ENCODE results near the gene FAM222A.

Gene FAM222A

DNA sequence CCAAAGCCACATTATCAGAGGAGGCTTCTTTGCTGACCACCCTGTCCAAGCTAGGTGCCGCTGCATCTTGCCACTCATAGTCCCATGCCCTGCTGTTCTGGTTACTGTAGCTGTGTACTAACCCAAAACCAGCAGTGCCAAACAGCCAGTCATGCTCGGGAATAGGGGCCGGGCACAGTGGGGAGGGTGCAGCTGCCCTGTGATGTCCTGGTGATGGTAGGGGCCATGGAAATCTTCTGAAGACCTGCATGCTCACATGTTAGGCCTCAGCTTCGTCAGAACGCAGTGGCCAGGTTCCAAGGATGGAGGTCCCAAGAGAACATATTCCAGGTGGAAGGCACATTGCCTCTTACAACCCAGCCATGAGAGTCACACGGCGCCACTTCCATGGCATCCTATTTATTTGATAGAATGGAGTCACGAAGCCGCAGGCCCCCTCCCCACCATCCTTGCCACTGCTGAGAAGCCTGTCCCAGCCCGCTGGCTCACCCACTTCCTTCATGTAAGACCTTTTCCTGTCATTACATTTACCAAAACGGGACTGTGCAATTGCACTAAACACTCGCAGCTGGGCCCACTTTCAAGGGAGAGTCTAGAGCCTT, 48.5 kb downstream of the FAM222A start:
- Mint-ChIP-seq H3K36me3 (ENCODE audit: insufficient read depth) (no peaks in the 10 kb centered on the region), H3K9me3 (peaks cover under 1 to 4% of the 10 kb centered on the region in 2 donors), H3K27ac (peak overlapping the region in 1 of 2 donors; percentile 39), H3K27me3 (peaks cover 6 to 10% of the 10 kb centered on the region in 2 donors), H3K4me3 (no peak overlapping the region), H3K4me1 (ENCODE audit: low read depth in 2 of 2) (no peaks in the 10 kb centered on the region)
- ATAC-seq (replicated peaks) (no peak), DNase-seq (no peak)

DNA sequence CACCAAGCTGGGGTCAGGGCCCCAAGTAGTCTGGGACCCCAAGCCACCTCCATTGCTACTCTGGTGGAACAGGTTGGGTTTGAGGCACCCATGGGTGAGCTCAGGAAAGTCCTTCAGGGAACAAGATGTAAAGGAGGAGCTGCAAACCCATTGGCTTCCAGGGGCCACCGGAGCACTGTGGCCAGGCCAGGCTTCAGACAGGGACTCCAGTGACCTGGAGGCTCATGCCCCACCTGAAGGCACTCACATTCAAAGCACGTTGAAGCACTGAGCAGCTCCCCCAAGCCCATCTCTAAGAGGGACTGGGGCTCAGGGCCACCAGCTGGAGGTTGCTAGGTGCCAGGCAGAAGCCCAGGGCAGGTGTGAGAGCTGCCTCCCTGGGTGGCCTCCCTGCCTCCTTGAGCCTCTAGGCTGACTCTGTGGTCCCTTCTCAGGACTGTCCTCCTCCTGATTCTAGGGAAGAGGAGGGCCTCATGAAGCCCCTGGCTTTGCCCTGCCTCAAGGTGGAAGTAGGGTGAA, 49.1 kb downstream of the FAM222A start:
- H3K27me3 Mint-ChIP-seq: peaks cover under 1 to 5% of the 10 kb centered on the region in 2 donors
- no peaks in the 10 kb centered on the region for H3K36me3 Mint-ChIP-seq (ENCODE audit: insufficient read depth)
- no peaks in the 10 kb centered on the region for H3K4me1 Mint-ChIP-seq (ENCODE audit: low read depth in 2 of 2)
- ATAC-seq (replicated peaks) (no peak), DNase-seq (no peak)
- no peak overlapping the region for H3K4me3 Mint-ChIP-seq
- peak overlapping the region in 1 of 2 donors; percentile 39 for H3K27ac Mint-ChIP-seq
- H3K9me3 Mint-ChIP-seq: no peaks in the 10 kb centered on the region

DNA sequence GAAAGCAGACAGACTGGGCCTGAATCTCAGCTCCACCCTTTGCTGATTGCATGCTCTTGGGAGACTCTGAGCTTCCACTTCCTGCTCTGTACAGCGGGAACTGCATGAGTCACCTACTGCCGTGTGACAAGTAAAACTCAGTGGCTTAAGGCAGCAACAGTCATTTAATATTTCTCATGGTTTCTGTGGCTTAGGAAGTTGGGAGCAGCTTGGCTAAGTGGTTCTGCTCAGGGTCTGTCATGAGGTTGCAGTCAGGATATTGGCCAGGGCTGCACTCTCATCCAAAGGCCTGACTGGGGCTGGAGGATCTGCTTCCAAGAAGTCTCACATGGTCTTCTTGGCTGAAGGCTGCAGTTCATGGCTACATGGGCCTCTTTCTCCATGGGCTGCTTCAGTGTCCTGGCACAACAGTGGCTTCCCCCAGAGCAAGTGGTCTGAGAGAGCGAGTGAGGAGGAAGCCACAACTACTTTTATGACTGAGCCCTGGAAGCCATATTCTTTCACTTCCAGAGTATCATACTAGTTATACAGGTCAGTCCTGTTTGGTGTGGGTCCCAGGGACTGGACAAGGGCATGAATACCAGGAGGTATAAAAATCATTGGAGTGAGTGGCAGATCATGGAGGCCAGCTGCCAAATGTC, 49.7 kb downstream of the FAM222A start:
- H3K27ac Mint-ChIP-seq: no peak overlapping the region
- H3K27me3 Mint-ChIP-seq: no peaks in the 10 kb centered on the region
- H3K4me3 Mint-ChIP-seq: no peak overlapping the region
- H3K36me3 Mint-ChIP-seq (ENCODE audit: insufficient read depth): no peaks in the 10 kb centered on the region
- DNase-seq (no peak), ATAC-seq (replicated peaks) (peak; percentile 17)
- no peaks in the 10 kb centered on the region for H3K4me1 Mint-ChIP-seq (ENCODE audit: low read depth in 2 of 2)
- H3K9me3 Mint-ChIP-seq: no peaks in the 10 kb centered on the region

DNA sequence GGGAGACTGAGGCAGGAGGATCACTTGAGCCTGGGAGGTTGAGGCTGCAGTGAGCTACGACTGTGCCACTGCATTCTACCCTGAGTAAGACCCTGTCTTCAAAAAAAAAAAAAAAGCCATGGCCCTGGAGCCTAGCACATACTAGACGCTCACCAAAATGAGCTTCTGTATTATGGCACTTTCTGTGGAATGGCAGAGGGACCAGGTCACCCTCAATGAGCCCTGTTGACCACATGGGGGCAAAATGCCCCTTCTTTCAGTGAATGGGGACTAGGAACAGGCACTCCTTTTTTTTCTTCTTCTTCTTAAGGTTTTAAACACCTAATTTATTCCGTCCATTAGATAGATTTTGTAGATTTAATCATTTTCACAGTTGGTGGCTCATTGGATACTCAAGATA, 50.5 kb downstream of the FAM222A start:
- no peaks in the 10 kb centered on the region for H3K4me1 Mint-ChIP-seq (ENCODE audit: low read depth in 2 of 2)
- ATAC-seq (replicated peaks) (no peak), DNase-seq (no peak)
- H3K4me3 Mint-ChIP-seq: no peak overlapping the region
- no peaks in the 10 kb centered on the region for H3K36me3 Mint-ChIP-seq (ENCODE audit: insufficient read depth)
- no peak overlapping the region for H3K27ac Mint-ChIP-seq
- H3K27me3 Mint-ChIP-seq: no peaks in the 10 kb centered on the region
- no peaks in the 10 kb centered on the region for H3K9me3 Mint-ChIP-seq

DNA sequence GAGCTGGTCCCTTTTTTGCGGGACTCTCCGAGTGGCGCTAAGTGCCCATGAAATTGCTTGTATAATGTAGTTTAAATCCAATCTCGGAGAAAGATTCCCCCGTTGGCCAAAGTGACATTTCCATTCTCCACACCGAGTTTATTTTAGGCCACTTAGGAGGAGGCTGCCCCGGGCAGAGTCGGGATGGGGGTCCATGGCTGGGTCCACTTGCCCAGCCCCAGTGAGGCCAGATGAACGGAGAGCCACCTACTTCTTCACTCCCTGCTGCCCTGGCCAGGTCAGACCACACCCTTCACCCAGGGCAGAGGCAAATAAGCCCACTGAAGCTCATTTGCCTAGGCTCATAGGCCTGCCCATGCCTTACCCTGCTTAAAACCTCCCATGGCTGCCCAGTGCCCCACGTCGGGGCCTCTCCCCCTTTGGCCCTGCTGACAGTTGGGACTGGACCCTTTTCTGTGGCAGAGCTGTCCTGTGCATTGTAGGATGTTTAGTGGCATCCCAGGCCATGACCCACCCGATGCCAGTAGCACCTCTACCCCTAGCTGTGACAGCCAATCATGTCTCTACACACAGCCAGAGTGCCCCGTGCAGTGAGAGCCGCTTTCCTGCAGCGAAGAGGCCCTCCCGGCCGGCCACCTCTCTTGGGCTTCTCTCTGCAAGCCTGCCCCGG, 51.3 kb downstream of the FAM222A start:
- no peaks in the 10 kb centered on the region for H3K36me3 Mint-ChIP-seq (ENCODE audit: insufficient read depth)

DNA sequence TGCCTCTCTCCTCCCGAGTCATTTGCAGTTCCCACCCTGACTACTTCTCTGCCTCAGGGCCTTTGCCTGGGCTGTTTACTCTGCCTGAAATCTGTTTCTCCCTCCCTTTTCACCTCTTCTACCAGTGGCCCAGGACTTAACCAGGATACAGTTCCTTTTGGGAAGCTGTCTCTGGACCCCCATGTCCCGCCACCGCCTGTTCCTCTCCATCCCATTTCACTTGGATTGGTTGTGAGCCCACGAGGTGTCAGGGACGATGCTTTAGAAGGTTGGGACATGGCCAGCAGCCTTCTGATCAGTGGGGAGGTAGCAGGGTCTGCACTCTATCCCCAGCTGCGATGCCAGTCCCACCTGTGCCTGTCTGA, 51.8 kb downstream of the FAM222A start:
- no peak for ATAC-seq (replicated peaks)
- Mint-ChIP-seq H3K27ac (no peak overlapping the region), H3K4me1 (ENCODE audit: low read depth in 2 of 2) (no peaks in the 10 kb centered on the region), H3K9me3 (no peaks in the 10 kb centered on the region), H3K36me3 (ENCODE audit: insufficient read depth) (peaks cover 2% of the 10 kb centered on the region), H3K27me3 (no peaks in the 10 kb centered on the region), H3K4me3 (no peak overlapping the region)
- no peak for DNase-seq

More for the DNA sequence above, 51.3 kb downstream of the FAM222A start:
- no peaks in the 10 kb centered on the region for H3K9me3 Mint-ChIP-seq
- no peaks in the 10 kb centered on the region for H3K27me3 Mint-ChIP-seq
- H3K27ac Mint-ChIP-seq: no peak overlapping the region
- DNase-seq (no peak), ATAC-seq (replicated peaks) (no peak)
- no peak overlapping the region for H3K4me3 Mint-ChIP-seq
- no peaks in the 10 kb centered on the region for H3K4me1 Mint-ChIP-seq (ENCODE audit: low read depth in 2 of 2)

DNA sequence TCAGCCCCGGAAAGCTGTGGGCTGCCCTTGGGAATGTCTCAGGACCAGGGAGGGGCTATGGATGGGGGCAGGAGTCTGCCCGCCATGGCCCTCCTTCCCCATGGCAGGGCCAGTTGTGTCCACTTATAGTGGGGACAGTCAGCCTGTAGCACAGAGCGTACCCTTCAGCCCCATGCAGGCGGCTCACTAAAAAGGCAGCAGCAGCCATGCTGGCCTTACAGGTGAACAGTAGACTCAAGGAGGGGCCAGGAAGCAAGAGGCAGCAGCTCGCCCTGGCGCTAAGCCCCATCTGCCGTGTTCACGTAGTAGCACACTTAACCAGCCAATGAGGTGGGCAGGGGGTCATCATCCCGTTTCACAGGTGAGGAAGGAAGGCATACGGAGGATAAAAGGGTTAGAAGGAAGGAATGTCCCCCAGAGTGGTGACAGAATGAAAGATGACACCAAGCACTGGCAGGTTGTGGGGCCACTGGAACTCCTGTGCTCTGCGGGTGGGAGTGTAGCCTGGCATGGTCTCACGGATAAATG, 52.7 kb downstream of the FAM222A start:
- H3K36me3 Mint-ChIP-seq (ENCODE audit: insufficient read depth): peaks cover 3% of the 10 kb centered on the region
- H3K4me1 Mint-ChIP-seq (ENCODE audit: low read depth in 2 of 2): no peaks in the 10 kb centered on the region
- H3K4me3 Mint-ChIP-seq: no peak overlapping the region
- H3K9me3 Mint-ChIP-seq: no peaks in the 10 kb centered on the region
- no peak overlapping the region for H3K27ac Mint-ChIP-seq
- no peak for DNase-seq
- ATAC-seq (replicated peaks): no peak
- no peaks in the 10 kb centered on the region for H3K27me3 Mint-ChIP-seq

DNA sequence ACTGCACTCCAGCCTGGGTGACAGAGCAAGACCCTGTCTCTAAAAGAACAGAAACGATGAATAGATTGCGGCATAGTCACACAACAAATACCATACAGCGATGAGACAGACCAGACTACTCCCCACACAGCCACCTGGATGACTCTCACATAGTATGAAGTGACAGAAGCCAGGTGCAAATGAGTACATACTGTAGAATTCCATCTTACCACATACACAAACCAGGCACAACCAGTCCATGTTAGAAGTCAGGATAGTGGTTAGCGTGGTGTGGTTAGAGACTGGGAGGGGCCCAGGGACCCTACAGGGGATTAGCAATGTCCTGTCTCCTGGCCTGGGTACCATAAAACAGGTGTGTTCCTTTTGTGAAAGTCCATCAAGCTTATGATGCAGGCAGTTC, 53.8 kb downstream of the FAM222A start:
- no peaks in the 10 kb centered on the region for H3K27me3 Mint-ChIP-seq
- H3K4me3 Mint-ChIP-seq: no peak overlapping the region
- H3K4me1 Mint-ChIP-seq (ENCODE audit: low read depth in 2 of 2): no peaks in the 10 kb centered on the region
- no peak overlapping the region for H3K27ac Mint-ChIP-seq
- DNase-seq (no peak), ATAC-seq (replicated peaks) (no peak)
- peaks cover 3% of the 10 kb centered on the region for H3K36me3 Mint-ChIP-seq (ENCODE audit: insufficient read depth)
- H3K9me3 Mint-ChIP-seq: no peaks in the 10 kb centered on the region

DNA sequence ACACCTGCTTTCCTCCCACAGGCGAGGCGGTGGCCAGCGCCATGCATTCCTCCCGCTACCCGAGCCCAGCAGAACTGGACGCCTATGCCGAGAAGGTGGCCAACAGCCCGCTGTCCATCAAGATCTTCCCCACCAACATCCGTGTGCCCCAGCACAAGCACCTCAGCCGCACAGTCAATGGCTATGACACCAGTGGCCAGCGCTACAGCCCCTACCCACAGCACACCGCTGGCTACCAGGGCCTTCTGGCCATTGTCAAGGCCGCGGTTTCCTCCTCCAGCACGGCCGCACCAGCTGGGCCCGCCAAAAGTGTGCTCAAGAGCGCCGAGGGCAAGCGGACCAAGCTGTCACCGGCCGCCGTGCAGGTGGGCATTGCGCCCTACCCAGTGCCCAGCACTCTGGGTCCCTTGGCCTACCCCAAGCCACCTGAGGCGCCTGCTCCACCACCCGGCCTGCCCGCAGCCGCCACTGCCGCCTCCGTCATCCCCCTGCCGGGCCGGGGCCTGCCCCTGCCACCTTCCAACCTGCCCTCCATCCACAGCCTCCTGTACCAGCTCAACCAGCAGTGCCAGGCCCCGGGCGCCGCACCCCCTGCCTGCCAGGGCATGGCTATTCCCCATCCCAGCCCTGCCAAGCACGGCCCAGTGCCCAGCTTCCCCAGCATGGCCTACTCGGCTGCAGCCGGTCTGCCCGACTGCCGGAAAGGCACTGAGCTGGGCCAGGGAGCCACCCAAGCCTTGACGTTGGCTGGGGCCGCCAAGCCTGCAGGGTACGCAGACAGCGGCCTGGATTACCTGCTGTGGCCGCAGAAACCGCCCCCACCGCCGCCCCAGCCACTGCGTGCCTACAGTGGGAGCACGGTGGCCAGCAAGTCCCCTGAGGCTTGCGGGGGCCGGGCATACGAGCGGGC, 54.6 kb downstream of the FAM222A start:
- H3K4me1 Mint-ChIP-seq (ENCODE audit: low read depth in 2 of 2): peaks cover 0 to 2% of the 10 kb centered on the region in 2 donors
- no peak overlapping the region for H3K27ac Mint-ChIP-seq
- no peak overlapping the region for H3K4me3 Mint-ChIP-seq
- no peaks in the 10 kb centered on the region for H3K9me3 Mint-ChIP-seq
- DNase-seq (no peak), ATAC-seq (replicated peaks) (no peak)
- H3K36me3 Mint-ChIP-seq (ENCODE audit: insufficient read depth): peaks cover 3% of the 10 kb centered on the region
- H3K27me3 Mint-ChIP-seq: no peaks in the 10 kb centered on the region

DNA sequence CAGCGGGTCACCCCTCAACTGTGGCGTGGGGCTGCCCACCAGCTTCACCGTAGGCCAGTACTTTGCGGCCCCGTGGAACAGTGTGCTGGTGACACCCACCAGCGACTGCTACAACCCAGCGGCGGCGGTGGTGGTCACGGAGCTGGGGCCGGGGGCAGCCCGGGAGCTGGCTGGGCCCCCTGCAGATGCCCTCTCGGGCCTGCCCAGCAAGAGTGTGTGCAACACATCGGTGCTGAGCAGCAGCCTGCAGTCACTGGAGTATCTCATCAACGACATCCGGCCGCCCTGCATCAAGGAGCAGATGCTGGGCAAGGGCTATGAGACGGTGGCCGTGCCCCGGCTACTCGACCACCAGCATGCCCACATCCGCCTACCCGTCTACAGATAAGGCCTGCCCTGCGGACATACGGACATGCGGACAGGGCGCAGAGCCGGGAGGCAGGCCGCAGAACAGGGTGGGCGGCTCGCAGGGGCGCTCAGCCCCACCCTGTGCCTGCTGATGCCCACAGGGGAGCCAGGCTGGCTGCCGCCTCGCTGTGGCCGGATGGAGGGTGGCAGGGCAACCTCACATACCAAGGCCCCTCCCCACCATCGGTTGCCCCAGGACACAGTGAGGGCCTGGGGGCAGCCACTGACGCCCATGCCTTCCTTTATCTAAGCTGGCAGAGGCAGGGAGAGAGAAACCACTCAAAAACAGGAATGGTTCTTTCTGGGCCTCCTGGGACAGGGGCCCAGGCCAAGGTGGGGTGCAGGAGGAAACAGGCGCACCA, 55.5 kb downstream of the FAM222A start:
- ATAC-seq (replicated peaks): no peak
- Mint-ChIP-seq H3K27me3 (no peaks in the 10 kb centered on the region), H3K9me3 (no peaks in the 10 kb centered on the region), H3K4me1 (ENCODE audit: low read depth in 2 of 2) (peaks cover 0 to 5% of the 10 kb centered on the region in 2 donors), H3K4me3 (no peak overlapping the region), H3K27ac (no peak overlapping the region), H3K36me3 (ENCODE audit: insufficient read depth) (peaks cover 3% of the 10 kb centered on the region)
- no peak for DNase-seq

DNA sequence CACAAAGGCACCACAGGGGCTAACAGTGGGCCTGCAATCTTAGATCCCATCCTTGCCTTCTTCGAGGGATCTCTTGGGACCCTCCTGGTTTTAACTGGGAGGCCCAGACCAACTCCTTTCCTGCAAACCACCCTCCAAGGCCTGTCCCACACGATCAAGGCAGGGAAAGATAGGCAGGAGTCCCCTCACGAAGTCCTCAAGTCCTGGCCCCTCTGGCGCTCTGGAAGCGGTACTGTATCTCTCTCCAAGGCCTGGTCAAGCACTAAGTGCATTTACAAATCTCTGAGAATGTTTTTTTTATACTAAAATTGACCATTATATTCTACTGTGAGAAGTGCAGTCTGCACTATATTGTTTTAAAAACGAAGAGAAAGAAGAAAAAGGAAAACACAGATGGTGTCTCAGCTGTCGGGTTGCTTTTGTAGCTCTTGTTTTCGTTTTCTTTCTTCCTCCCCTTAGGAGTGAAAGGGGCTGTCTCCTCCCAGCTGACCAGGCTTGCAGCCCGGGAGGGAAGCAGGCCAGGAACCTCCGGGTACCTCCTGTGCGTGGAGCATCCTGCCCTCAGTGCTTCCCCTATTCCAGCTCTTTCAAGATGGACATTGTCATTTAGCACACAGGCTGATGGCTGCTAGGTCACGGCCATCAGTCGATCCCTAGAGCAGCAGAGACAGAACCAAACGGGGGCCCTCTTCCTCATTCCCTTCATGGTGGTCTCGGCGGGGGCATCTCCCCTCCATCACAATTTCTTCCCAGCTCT, 56.7 kb downstream of the FAM222A start:
- ATAC-seq (replicated peaks) (no peak), DNase-seq (no peak)
- Mint-ChIP-seq H3K4me1 (ENCODE audit: low read depth in 2 of 2) (peaks cover 0 to 5% of the 10 kb centered on the region in 2 donors), H3K4me3 (no peak overlapping the region), H3K36me3 (ENCODE audit: insufficient read depth) (peaks cover 3% of the 10 kb centered on the region), H3K9me3 (no peaks in the 10 kb centered on the region), H3K27ac (no peak overlapping the region), H3K27me3 (no peaks in the 10 kb centered on the region)
